Caco-2 (cell line): ENCODE measurements around the gene FABP3. TPM values are rescaled to one million over a fixed set of nuclear protein-coding genes. Genes with fewer than 3 reads are reported as not detected.

Experiments
- Bru-seq: library from RNA; stranded (reverse); fragments of 400-500 nt; gene quantifications from one replicate; lab custom pipeline; 2021; lab: Mats Ljungman, UMichigan
- BruChase-seq, 2 experiments: library from RNA; stranded (reverse); fragments of 400-500 nt; gene quantifications; one replicate each; lab custom pipeline; 2021; lab: Mats Ljungman, UMichigan
- BruUV-seq: library from RNA; stranded (reverse); fragments of 400-500 nt; replicated peaks from 2 replicates; lab custom pipeline; 2021; lab: Mats Ljungman, UMichigan
- CTCF ChIA-PET: fragments of 300-600 bp; sonication (Branson Sonifier 250); formaldehyde crosslinking; loops from one replicate; lab custom pipeline; 2022; ENCODE audit warnings: antibody characterized with exemption; lab: Charles Lee
- POLR2A ChIA-PET: fragments of 300-600 bp; sonication (Branson Sonifier 250); formaldehyde crosslinking; loops from one replicate; lab custom pipeline; 2022; ENCODE audit warnings: antibody characterized with exemption; lab: Charles Lee
- DNase-seq, 2 experiments: peaks; one replicate each; pipeline versions ENCODE4 v3.0.0 to v3.0.0-alpha.2; 2020 to 2022
- H3K27me3 ChIP-seq: replicated peaks from 2 replicates; pipeline ENCODE4 v1.6.0; 2011; ENCODE audit warnings: low read length; ENCODE audit not compliant: control insufficient read depth, insufficient read depth
- H3K36me3 ChIP-seq: 2 replicates; pipeline ENCODE4 v1.5.1; 2011; ENCODE audit warnings: low read length; ENCODE audit not compliant: control insufficient read depth, insufficient read depth
- H3K4me1 ChIP-seq: fragments of 250-450 bp; sonication (Bioruptor Pico); 2 replicates; pipeline ENCODE4 v1.5.1; 2020; ENCODE audit warnings: mild to moderate bottlenecking
- H3K4me3 ChIP-seq: 2 replicates; pipeline ENCODE4 v1.5.1; 2011; ENCODE audit warnings: low read depth, mild to moderate bottlenecking, control low read depth, low read length
- H3K9me3 ChIP-seq: fragments of 250-450 bp; sonication (Bioruptor Pico); 2 replicates; pipeline ENCODE4 v1.5.1; 2020; ENCODE audit warnings: mild to moderate bottlenecking, moderate library complexity
- H3K27ac Mint-ChIP-seq: one replicate; pipeline ENCODE4 v1.8.0; 2022; ENCODE audit warnings: mixed read lengths; ENCODE audit not compliant: unreplicated experiment
- H3K27me3 Mint-ChIP-seq: one replicate; pipeline ENCODE4 v1.8.0; 2022; ENCODE audit warnings: mixed read lengths; ENCODE audit not compliant: insufficient read depth, unreplicated experiment
- H3K36me3 Mint-ChIP-seq: one replicate; pipeline ENCODE4 v1.8.0; 2022; ENCODE audit warnings: mild to moderate bottlenecking, mixed read lengths; ENCODE audit not compliant: insufficient read depth, unreplicated experiment
- H3K4me1 Mint-ChIP-seq: one replicate; pipeline ENCODE4 v1.8.0; 2022; ENCODE audit warnings: low read depth, mixed read lengths; ENCODE audit not compliant: unreplicated experiment
- H3K4me3 Mint-ChIP-seq: one replicate; pipeline ENCODE4 v1.8.0; 2022; ENCODE audit warnings: mild to moderate bottlenecking, moderate library complexity, mixed read lengths; ENCODE audit not compliant: unreplicated experiment
- H3K9me3 Mint-ChIP-seq: one replicate; pipeline ENCODE4 v1.8.0; 2022; ENCODE audit warnings: mixed read lengths; ENCODE audit not compliant: unreplicated experiment
- intact Hi-C: fragments of 100-400 bp; cut with micrococcal nuclease; formaldehyde crosslinking; loops from one replicate; pipeline ENCODE4 v1.10.0; 2022; ENCODE audit not compliant: unreplicated experiment
- long read RNA-seq: library from polyadenylated mRNA; stranded (forward); transcript quantifications from one replicate; pipeline ENCODE4 v2.0.0, GENCODE V29; 2022
- total RNA-seq: library from RNA; stranded (reverse); gene quantifications from 2 replicates; pipeline ENCODE4 v1.2.3, GENCODE V29; 2022
- TF ChIP-seq, protein P1 (sequence below), 2 experiments: fragments of 200-600 bp in 1 of 2; IDR thresholded peaks; 1 replicate in 1 of 2; 2 replicates in 1 of 2; pipeline versions ENCODE4 v1.5.1 to v1.8.0; 2011 to 2022; ENCODE audit warnings: antibody characterized with exemption in 1 of 2, control low read depth in 1 of 2, inconsistent platforms in 1 of 2, low read depth in 1 of 2, low read length in 1 of 2, mild to moderate bottlenecking in 1 of 2, moderate library complexity in 1 of 2; ENCODE audit not compliant: insufficient read depth in 1 of 2, severe bottlenecking in 1 of 2, unreplicated experiment in 1 of 2

The FABP3 gene
- total RNA-seq (12.1 and 13.0 TPM in 2 replicates), Bru-seq, nascent RNA (percentile 52 among the genes with signal in this experiment), BruChase-seq, experiment 1, labeled RNA remaining after a 2-hour chase (percentile 44 among the genes with signal in this experiment), BruChase-seq, experiment 2, labeled RNA remaining after a 6-hour chase (percentile 49 among the genes with signal in this experiment)
- long read RNA-seq, transcript FABP3-201 (4 exons, 725 nt): major isoform, 6 of 8 reads
- long read RNA-seq, partial matches to known transcripts: 0 of 8 reads
- long read RNA-seq, other reads (novel, unspliced or antisense): 2 of 8 reads

DNA sequence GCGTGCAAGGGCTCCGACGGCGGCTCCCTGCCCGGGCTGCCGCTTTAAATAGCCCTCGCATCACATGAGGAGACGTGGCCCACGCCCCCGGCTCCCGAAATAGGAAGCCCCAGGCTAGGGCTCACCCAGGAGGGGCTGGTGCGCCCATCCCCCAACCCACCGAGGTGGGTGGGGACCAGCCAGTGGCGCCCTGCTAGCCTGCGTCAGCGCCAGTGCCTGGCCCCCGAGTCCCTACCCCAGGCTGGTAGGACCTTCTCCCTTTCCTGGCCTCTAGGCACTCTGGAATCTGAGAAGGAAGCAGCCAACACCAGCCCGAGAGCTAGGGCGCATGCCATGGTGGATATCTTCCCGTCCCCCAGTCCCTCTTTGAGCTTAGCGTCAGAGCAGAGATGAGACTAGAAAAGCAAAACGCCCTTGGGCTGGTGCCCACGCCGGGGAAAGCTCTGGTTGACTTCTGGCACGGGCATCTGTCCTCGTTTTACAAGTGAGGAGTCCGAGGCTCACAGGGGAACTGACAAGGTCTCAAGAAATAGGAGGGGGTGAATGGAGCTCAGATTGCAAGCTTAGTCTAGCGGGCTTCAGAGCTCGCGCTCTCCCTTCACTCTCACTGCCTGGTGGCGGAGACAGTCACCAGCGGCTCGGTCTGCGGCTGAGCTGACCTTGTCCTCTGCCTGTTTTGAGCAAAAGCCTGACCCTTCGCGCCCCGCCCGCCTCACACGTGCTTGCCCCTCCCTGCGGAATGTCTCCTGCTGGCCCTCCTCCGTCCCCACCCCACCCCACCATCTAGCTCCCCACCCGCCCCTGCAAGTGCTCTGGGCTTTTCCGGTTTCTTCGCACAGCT lies at the start of gene FABP3:
Gene FABP3, minus strand, starts transcription at position 21 of the 841 bp plus-strand sequence. CDS start 62 bp downstream, outside the sequence.
- H3K4me1 Mint-ChIP-seq: peaks cover 18% of the 10 kb centered on the region
- Histone ChIP-seq H3K9me3 (no peaks in the 10 kb centered on the region), H3K4me3 (peak within 1 kb of the TSS; percentile 28), H3K27me3 (no peaks in the 10 kb centered on the region), H3K4me1 (peaks cover 33% of the 10 kb centered on the region), H3K36me3 (no peaks in the 10 kb centered on the region)
- H3K4me3 Mint-ChIP-seq: peak within 1 kb of the TSS; percentile 74
- POLR2A ChIA-PET: interaction anchor here (0.5 to 1.8 kb wide), 11 partner anchors 11 to 366 kb away, joined by 3 to 33 read pairs (median 6); partner anchors contain the start of genes SNRNP40 and ZCCHC17
- TF ChIP-seq, protein P1, sequence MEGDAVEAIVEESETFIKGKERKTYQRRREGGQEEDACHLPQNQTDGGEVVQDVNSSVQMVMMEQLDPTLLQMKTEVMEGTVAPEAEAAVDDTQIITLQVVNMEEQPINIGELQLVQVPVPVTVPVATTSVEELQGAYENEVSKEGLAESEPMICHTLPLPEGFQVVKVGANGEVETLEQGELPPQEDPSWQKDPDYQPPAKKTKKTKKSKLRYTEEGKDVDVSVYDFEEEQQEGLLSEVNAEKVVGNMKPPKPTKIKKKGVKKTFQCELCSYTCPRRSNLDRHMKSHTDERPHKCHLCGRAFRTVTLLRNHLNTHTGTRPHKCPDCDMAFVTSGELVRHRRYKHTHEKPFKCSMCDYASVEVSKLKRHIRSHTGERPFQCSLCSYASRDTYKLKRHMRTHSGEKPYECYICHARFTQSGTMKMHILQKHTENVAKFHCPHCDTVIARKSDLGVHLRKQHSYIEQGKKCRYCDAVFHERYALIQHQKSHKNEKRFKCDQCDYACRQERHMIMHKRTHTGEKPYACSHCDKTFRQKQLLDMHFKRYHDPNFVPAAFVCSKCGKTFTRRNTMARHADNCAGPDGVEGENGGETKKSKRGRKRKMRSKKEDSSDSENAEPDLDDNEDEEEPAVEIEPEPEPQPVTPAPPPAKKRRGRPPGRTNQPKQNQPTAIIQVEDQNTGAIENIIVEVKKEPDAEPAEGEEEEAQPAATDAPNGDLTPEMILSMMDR (IDR thresholded peaks at IDR 0.05; ENCODE audit: insufficient read depth in 1 of 2, low read depth in 1 of 2, low read length in 1 of 2, severe bottlenecking in 1 of 2, unreplicated experiment in 1 of 2): peak in 1 of 2 experiments; percentile 10
- peak within 1 kb of the TSS; percentile 93 for H3K27ac Mint-ChIP-seq
- CTCF ChIA-PET: interaction anchor here (0.6 to 1.8 kb wide), 8 partner anchors 11 to 189 kb away, joined by 3 to 25 read pairs (median 6); partner anchors contain the start of genes SNRNP40 and ZCCHC17
- peaks cover 6% of the 10 kb centered on the region for H3K36me3 Mint-ChIP-seq
- no TSS peak for BruUV-seq
- intact Hi-C loops: loop anchor here (1.0 kb wide), 2 partner anchors 17 to 49 kb away; no protein-coding TSS in a partner anchor
- DNase-seq: peak; percentile 87 to 92
- H3K9me3 Mint-ChIP-seq: no peaks in the 10 kb centered on the region
- no peaks in the 10 kb centered on the region for H3K27me3 Mint-ChIP-seq

DNA sequence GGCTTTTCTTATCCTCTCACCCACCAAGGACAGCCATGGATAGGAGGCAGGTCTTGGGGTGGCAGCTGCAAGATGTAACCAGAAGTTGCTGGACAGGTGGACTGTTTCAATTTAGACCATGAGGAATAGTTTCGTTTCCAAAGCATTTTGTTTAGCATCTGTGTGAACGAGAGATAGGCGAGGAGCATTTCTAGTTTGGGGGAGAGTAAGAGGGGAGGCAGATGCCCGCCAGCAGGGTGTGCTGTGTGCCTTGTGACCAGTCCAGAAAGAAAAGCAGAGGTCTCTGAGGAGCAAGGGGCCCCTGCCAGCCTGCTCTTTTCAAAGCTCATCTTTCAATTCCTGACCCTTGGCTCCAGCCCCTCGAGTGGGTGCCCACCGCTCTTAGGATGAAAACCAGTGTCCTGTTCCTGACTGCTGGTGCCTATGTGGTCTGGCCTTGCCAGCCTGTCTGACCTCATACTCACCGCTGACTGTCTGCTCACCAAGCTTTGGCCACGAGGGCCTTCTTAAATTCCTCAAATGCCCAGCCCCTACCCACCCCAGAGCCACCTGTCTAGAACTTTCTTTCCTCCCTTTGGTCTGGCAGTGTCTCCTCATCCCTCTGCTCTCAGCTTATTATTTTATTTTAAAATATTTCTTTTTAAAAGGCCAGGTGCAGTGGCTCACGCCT lies 48.6 kb upstream of the FABP3 start:
- intact Hi-C loops: loop anchor here (1.0 to 10.0 kb wide), 5 partner anchors 27 to 237 kb away; partner anchors contain the start of genes FABP3, SNRNP40 and ZCCHC17
- H3K9me3 ChIP-seq: no peaks in the 10 kb centered on the region
- no peaks in the 10 kb centered on the region for H3K27me3 ChIP-seq
- Mint-ChIP-seq H3K27me3 (no peaks in the 10 kb centered on the region), H3K4me1 (no peaks in the 10 kb centered on the region), H3K9me3 (no peaks in the 10 kb centered on the region), H3K27ac (peak overlapping the region; percentile 44), H3K36me3 (no peaks in the 10 kb centered on the region), H3K4me3 (no peak overlapping the region)
- CTCF ChIA-PET: interaction anchor here (0.6 to 2.7 kb wide), 10 partner anchors 24 to 240 kb away, joined by 3 to 19 read pairs (median 4); no protein-coding TSS in a partner anchor
- no TSS peak for BruUV-seq
- no peak overlapping the region for H3K4me3 ChIP-seq
- H3K36me3 ChIP-seq: no peaks in the 10 kb centered on the region
- POLR2A ChIA-PET: interaction anchor here (1.0 kb wide), 1 partner anchor 127 kb away, joined by 3 read pairs; no protein-coding TSS in a partner anchor
- TF ChIP-seq, protein P1 (IDR thresholded peaks at IDR 0.05; ENCODE audit: insufficient read depth in 1 of 2, low read depth in 1 of 2, low read length in 1 of 2, severe bottlenecking in 1 of 2, unreplicated experiment in 1 of 2): peak in 1 of 2 experiments; percentile 48
- DNase-seq: peak in 1 of 2 experiments; percentile 48
- H3K4me1 ChIP-seq: peaks cover 3% of the 10 kb centered on the region; the same call in 1 of the 2 replicates
